ENCODE results near the gene C12orf56.

Gene C12orf56

DNA sequence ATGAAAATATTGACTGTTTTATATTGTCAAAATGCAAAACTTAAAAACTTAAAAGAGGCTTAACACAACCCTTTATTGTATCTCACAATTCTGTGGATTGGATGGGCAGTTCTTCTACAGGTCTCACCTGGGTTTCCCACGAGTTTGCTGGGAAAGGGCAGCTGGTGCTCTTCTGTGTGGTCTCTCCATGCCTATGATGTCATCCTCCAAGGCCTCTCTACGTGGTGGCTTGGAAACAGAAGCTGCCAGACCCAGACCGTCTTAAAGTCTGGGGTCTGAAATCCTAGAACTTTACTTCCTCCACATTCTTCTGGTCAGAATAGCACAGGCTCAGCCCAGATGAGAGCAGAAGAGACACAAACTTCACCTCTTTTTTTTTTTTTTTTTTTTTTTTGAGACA, 132.0 kb downstream of the C12orf56 start:
- Histone ChIP-seq H3K27me3 (ENCODE audit: insufficient read depth, low read length) (no peaks in the 10 kb centered on the region), H3K27ac (ENCODE audit: low read length) (no peak overlapping the region), H3K4me1 (ENCODE audit: insufficient read depth, low read length) (no peaks in the 10 kb centered on the region; the same call in 1 of the 2 replicates), H3K36me3 (ENCODE audit: insufficient read depth, low read depth, low read length) (no peaks in the 10 kb centered on the region), H3K4me3 (ENCODE audit: low read length) (no peak overlapping the region), H3K9ac (ENCODE audit: low read depth, low read length) (no peak overlapping the region), H3K9me3 (ENCODE audit: insufficient read depth, low read depth, low read length) (no peaks in the 10 kb centered on the region)

DNA sequence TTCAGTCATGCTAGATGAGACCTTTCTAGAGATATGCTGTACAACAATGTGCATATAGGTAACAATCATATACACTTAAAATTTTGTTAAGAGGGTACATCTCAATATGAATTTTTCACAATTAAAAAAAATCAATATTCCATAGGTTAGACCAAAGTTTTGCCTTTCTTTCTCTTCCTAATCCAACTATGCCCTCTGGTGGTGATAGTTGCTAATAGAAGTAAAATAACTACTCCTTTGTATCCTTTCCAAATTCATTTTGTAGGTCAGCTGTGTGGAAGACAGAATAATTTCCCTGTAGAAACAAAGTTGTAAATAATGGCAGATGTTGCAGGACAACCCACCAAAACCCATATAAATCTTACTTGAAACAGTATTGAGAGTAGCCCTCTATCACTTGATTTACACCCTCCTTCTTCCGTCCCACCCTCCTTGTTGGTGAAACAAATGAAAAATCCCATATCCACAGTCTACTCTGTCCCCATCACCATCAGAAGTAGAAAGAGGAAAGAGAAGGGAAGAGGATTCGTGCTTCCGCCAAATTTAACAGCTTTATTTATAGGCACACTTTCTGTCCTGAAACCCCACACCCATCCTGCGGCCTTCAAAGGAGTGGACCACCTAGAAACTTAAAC, 134.3 kb downstream of the C12orf56 start:
- Histone ChIP-seq H3K9ac (ENCODE audit: low read depth, low read length) (no peak overlapping the region), H3K27me3 (ENCODE audit: insufficient read depth, low read length) (no peaks in the 10 kb centered on the region), H3K36me3 (ENCODE audit: insufficient read depth, low read depth, low read length) (no peaks in the 10 kb centered on the region), H3K4me3 (ENCODE audit: low read length) (no peak overlapping the region), H3K4me1 (ENCODE audit: insufficient read depth, low read length) (no peaks in the 10 kb centered on the region; the same call in 1 of the 2 replicates), H3K27ac (ENCODE audit: low read length) (no peak overlapping the region), H3K9me3 (ENCODE audit: insufficient read depth, low read depth, low read length) (no peaks in the 10 kb centered on the region)

DNA sequence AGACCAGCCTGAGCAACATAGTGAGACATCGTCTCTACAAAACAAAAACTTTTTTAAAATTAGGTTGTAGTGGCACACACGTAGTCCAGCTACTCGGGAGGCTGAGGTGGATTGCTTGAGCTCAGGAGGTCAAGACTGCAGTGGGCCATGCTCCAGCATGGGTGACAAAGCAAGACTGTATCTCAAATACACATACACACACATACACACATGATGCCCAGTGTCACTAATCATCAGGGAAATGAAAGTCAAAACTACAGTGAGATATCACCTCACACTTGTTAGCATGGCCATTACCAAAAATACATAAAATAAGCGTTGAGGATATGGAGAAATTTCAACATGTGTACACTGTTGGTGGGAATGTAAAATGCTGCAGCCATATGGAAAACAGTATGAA, 135.3 kb downstream of the C12orf56 start:
- Histone ChIP-seq H3K9me3 (ENCODE audit: insufficient read depth, low read depth, low read length) (no peaks in the 10 kb centered on the region), H3K36me3 (ENCODE audit: insufficient read depth, low read depth, low read length) (no peaks in the 10 kb centered on the region), H3K27ac (ENCODE audit: low read length) (no peak overlapping the region), H3K4me1 (ENCODE audit: insufficient read depth, low read length) (no peaks in the 10 kb centered on the region; the same call in 1 of the 2 replicates), H3K27me3 (ENCODE audit: insufficient read depth, low read length) (no peaks in the 10 kb centered on the region), H3K9ac (ENCODE audit: low read depth, low read length) (no peak overlapping the region), H3K4me3 (ENCODE audit: low read length) (no peak overlapping the region)

GRCh38 chr12:64253356-64253755, 137.2 kb downstream of the C12orf56 start:
- Histone ChIP-seq H3K4me3 (ENCODE audit: low read length) (no peak overlapping the region), H3K27ac (ENCODE audit: low read length) (no peak overlapping the region), H3K9me3 (ENCODE audit: insufficient read depth, low read depth, low read length) (no peaks in the 10 kb centered on the region), H3K9ac (ENCODE audit: low read depth, low read length) (no peak overlapping the region), H3K36me3 (ENCODE audit: insufficient read depth, low read depth, low read length) (no peaks in the 10 kb centered on the region), H3K27me3 (ENCODE audit: insufficient read depth, low read length) (no peaks in the 10 kb centered on the region), H3K4me1 (ENCODE audit: insufficient read depth, low read length) (no peaks in the 10 kb centered on the region; the same call in 1 of the 2 replicates)

DNA sequence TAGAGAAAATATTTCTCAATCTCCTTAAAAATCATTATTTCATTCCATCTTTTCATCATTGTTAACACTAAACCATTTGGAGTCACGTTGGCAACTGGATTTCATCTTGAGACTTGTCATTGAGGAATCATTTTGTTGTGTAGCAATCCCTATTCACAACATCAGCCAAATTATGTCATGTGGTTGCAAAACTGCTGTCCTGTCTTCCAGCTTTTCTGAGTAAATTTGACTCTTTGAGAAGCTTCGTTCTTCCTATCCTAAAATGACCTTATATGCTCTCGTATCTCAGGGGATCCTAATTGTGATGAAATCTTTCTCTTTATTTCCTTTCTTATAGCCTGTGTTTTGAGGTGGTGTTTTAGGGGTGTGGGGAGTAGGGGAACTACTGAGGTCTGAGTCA, 137.9 kb downstream of the C12orf56 start:
- no peaks in the 10 kb centered on the region for H3K9me3 ChIP-seq (ENCODE audit: insufficient read depth, low read depth, low read length)
- no peaks in the 10 kb centered on the region for H3K27me3 ChIP-seq (ENCODE audit: insufficient read depth, low read length)
- H3K4me1 ChIP-seq (ENCODE audit: insufficient read depth, low read length) = no peaks in the 10 kb centered on the region; the same call in 1 of the 2 replicates
- H3K9ac ChIP-seq (ENCODE audit: low read depth, low read length) = no peak overlapping the region
- H3K27ac ChIP-seq (ENCODE audit: low read length) = no peak overlapping the region
- no peak overlapping the region for H3K4me3 ChIP-seq (ENCODE audit: low read length)
- H3K36me3 ChIP-seq (ENCODE audit: insufficient read depth, low read depth, low read length) = no peaks in the 10 kb centered on the region

- no peak overlapping the region for H3K4me3 ChIP-seq (ENCODE audit: low read length)
- no peaks in the 10 kb centered on the region for H3K9me3 ChIP-seq (ENCODE audit: insufficient read depth, low read depth, low read length)
- no peaks in the 10 kb centered on the region for H3K36me3 ChIP-seq (ENCODE audit: insufficient read depth, low read depth, low read length)
- H3K27ac ChIP-seq (ENCODE audit: low read length) = no peak overlapping the region
- H3K9ac ChIP-seq (ENCODE audit: low read depth, low read length) = no peak overlapping the region
- H3K4me1 ChIP-seq (ENCODE audit: insufficient read depth, low read length) = no peaks in the 10 kb centered on the region
- H3K27me3 ChIP-seq (ENCODE audit: insufficient read depth, low read length) = no peaks in the 10 kb centered on the region
These were observed 146.7 kb downstream of the C12orf56 start for GRCh38 chr12:64243809-64244208.

DNA sequence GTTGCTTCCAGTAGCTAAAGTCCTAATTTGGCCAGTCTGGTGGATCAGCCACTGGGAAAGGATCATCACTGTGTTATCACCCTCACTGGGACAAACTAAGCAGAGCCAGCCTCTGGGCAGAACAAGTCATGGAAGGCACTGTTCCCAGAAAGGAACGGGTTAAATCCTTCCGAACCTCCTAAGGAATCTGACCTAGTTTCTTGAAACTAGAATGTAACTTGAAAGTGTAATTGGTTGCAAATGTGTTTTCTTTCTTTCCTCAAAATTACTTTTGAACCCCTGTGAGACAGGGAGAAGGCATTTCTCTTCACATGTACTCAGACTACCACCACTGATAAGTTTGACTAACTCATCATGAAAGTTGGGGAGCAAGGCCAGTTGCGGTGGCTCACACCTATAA, 149.8 kb downstream of the C12orf56 start:
- H3K36me3 ChIP-seq (ENCODE audit: insufficient read depth, low read depth, low read length) = no peaks in the 10 kb centered on the region
- no peaks in the 10 kb centered on the region for H3K9me3 ChIP-seq (ENCODE audit: insufficient read depth, low read depth, low read length)
- no peaks in the 10 kb centered on the region for H3K27me3 ChIP-seq (ENCODE audit: insufficient read depth, low read length)
- H3K4me3 ChIP-seq (ENCODE audit: low read length) = no peak overlapping the region
- H3K4me1 ChIP-seq (ENCODE audit: insufficient read depth, low read length) = no peaks in the 10 kb centered on the region
- no peak overlapping the region for H3K9ac ChIP-seq (ENCODE audit: low read depth, low read length)
- H3K27ac ChIP-seq (ENCODE audit: low read length) = no peak overlapping the region

GRCh38 chr12:64237382-64237781, 153.2 kb downstream of the C12orf56 start:
- H3K9ac ChIP-seq (ENCODE audit: low read depth, low read length) = no peak overlapping the region
- no peak overlapping the region for H3K4me3 ChIP-seq (ENCODE audit: low read length)
- H3K27ac ChIP-seq (ENCODE audit: low read length) = no peak overlapping the region
- no peaks in the 10 kb centered on the region for H3K36me3 ChIP-seq (ENCODE audit: insufficient read depth, low read depth, low read length)
- no peaks in the 10 kb centered on the region for H3K27me3 ChIP-seq (ENCODE audit: insufficient read depth, low read length)
- H3K4me1 ChIP-seq (ENCODE audit: insufficient read depth, low read length) = no peaks in the 10 kb centered on the region
- no peaks in the 10 kb centered on the region for H3K9me3 ChIP-seq (ENCODE audit: insufficient read depth, low read depth, low read length)

DNA sequence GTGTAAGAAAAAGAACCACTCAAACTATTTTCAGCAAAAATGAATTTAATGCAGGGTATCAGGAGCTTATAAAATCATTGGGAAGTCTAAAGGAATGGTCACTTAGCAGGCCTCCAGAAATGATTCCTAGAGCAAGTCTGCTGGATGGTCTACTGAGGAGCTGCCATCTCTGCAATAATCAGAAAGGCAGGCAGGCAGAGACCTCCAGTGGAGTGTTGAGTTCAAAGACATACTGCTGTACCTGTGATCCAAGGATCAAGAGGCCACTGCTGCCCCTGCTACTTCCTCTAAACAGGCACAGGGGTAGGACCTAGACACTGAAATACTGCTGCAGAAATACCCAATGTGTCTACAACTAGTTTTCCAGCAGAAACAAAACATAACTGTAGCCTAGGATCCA, 154.0 kb downstream of the C12orf56 start:
- Histone ChIP-seq H3K4me1 (ENCODE audit: insufficient read depth, low read length) (no peaks in the 10 kb centered on the region), H3K36me3 (ENCODE audit: insufficient read depth, low read depth, low read length) (no peaks in the 10 kb centered on the region), H3K9ac (ENCODE audit: low read depth, low read length) (no peak overlapping the region), H3K4me3 (ENCODE audit: low read length) (no peak overlapping the region), H3K9me3 (ENCODE audit: insufficient read depth, low read depth, low read length) (no peaks in the 10 kb centered on the region), H3K27me3 (ENCODE audit: insufficient read depth, low read length) (no peaks in the 10 kb centered on the region), H3K27ac (ENCODE audit: low read length) (no peak overlapping the region)

DNA sequence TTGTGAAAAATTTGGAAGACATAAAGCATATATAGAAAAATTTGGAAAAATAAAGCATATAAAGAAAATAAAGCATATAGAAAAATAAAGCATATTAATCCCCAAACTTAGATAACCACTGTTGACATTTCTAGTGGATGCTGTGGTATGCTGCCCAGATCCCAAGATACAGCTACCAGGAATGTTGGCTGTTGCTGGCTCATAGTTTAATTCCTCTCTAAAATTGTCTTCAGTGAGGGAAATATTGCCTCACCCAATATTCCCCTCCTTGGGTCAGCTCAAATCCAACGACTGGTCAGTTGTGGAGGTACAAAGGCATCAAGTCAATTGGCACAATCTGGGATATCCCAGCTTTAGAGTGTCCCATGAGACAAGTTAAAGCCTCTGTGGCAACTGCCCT, 158.4 kb downstream of the C12orf56 start:
- no peak overlapping the region for H3K4me3 ChIP-seq (ENCODE audit: low read length)

DNA sequence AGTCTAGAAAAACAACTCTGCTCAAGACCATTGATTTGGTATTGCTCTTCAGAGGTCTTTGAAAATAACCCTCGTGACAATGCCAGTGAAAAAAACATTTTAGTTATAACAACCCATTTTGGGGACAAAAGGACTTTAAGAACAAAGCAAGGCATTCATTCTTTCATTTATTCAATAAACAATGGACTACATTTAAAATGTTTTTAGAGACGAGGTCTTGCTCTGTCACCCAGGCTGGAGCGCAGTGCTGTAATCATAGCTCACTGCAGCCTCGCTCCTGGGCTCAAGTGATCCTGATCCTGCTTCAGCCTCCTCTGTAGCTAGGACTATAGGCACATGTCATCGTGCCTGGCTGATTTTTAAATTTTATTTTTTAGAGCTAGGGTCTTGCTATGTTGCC, 160.8 kb downstream of the C12orf56 start:
- H3K36me3 ChIP-seq (ENCODE audit: insufficient read depth, low read depth, low read length) = no peaks in the 10 kb centered on the region
- no peaks in the 10 kb centered on the region for H3K27me3 ChIP-seq (ENCODE audit: insufficient read depth, low read length)
- H3K9me3 ChIP-seq (ENCODE audit: insufficient read depth, low read depth, low read length) = no peaks in the 10 kb centered on the region
- H3K4me1 ChIP-seq (ENCODE audit: insufficient read depth, low read length) = no peaks in the 10 kb centered on the region
- no peak overlapping the region for H3K9ac ChIP-seq (ENCODE audit: low read depth, low read length)
- H3K4me3 ChIP-seq (ENCODE audit: low read length) = no peak overlapping the region
- no peak overlapping the region for H3K27ac ChIP-seq (ENCODE audit: low read length)

More for the DNA sequence above, 158.4 kb downstream of the C12orf56 start:
- H3K36me3 ChIP-seq (ENCODE audit: insufficient read depth, low read depth, low read length) = no peaks in the 10 kb centered on the region
- no peak overlapping the region for H3K9ac ChIP-seq (ENCODE audit: low read depth, low read length)
- H3K27me3 ChIP-seq (ENCODE audit: insufficient read depth, low read length) = no peaks in the 10 kb centered on the region
- no peak overlapping the region for H3K27ac ChIP-seq (ENCODE audit: low read length)
- no peaks in the 10 kb centered on the region for H3K4me1 ChIP-seq (ENCODE audit: insufficient read depth, low read length)
- H3K9me3 ChIP-seq (ENCODE audit: insufficient read depth, low read depth, low read length) = no peaks in the 10 kb centered on the region

- Histone ChIP-seq H3K9ac (ENCODE audit: low read depth, low read length) (no peak overlapping the region), H3K4me1 (ENCODE audit: insufficient read depth, low read length) (no peaks in the 10 kb centered on the region), H3K27me3 (ENCODE audit: insufficient read depth, low read length) (no peaks in the 10 kb centered on the region), H3K9me3 (ENCODE audit: insufficient read depth, low read depth, low read length) (no peaks in the 10 kb centered on the region), H3K27ac (ENCODE audit: low read length) (no peak overlapping the region), H3K4me3 (ENCODE audit: low read length) (no peak overlapping the region), H3K36me3 (ENCODE audit: insufficient read depth, low read depth, low read length) (no peaks in the 10 kb centered on the region)
These were observed 161.3 kb downstream of the C12orf56 start for GRCh38 chr12:64229240-64229639.
